NCI-H2107 (cell line): Measurements from ENCODE around the gene BLID.

Experiments used
- DNase-seq: peaks from one replicate; lab custom pipeline; 2025; lab: John Stamatoyannopoulos, UW

BLID gene, protein sequence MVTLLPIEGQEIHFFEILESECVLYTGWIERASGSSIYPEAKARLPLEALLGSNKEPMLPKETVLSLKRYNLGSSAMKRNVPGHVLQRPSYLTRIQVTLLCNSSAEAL

DNA sequence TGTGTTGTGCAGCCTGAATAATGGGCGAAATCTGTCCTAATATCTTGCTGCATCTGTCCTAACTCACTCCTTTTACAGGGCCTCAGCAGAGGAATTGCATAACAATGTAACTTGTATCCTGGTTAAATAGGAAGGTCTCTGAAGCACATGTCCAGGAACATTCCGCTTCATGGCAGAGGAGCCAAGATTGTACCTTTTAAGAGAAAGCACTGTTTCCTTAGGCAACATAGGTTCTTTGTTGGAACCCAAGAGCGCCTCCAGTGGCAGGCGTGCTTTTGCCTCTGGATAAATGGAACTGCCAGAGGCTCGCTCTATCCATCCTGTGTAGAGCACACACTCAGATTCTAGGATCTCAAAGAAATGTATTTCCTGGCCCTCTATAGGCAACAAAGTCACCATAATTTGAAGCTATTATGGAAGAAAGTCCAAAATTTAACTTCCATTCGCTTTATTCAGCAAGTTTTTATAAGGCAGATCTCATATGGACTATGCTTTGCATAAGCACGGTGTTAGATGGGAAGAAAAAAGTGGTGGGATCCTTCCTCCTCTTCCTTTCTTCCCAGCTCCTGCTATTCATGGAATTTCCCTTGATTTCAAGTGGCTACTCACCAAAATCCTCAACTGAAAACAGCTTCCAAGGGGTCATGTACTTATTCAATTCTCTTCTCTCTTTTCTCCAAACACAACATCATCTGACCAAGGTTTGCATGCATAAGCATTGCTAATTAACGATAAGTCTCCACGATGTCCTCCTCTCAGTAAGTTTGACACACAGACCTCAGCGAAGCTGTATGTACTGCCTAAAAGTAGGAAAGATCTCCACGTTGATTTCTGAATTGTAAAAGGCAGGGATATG is at the start of gene BLID:
TSS of gene BLID (minus strand) at position 692 of the 856 bp plus-strand sequence. CDS start at position 399, 293 bp downstream.
- DNase-seq: no peak

DNA sequence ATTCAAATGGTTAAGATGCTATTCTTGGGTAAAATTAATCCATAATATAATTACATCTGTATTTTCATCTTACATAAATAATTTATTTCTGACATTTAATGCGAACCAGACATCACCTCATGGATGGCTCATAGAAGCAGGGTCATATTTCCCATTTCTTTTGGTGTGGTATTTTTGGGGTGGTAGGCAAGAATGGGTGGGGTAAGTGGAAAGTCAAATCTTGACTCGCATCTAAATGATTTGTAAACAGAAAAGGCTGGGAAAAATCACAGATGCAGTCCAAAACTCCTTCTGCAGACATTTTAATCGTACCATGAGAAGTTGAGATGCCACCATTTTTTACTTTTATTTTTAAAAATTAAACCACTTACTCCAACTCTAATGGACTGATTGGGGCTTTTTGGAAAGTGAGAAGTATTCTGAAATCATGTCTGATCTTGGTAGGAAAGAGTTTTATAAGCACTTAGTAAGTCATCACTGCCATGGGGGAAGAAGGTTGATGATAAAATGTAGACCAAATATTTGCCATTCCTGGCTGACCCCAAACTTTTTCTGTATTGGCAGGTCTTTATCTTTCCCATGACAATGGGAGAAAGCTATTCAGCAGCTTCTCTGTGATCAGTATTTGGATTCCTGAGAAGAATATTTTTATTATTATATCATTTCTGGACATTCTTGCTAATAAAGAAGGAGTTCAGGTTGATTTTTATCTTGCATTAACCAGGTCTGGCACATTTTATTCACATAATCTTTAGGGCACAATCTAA is 47.2 kb upstream of the BLID start:
- DNase-seq: no peak

DNA sequence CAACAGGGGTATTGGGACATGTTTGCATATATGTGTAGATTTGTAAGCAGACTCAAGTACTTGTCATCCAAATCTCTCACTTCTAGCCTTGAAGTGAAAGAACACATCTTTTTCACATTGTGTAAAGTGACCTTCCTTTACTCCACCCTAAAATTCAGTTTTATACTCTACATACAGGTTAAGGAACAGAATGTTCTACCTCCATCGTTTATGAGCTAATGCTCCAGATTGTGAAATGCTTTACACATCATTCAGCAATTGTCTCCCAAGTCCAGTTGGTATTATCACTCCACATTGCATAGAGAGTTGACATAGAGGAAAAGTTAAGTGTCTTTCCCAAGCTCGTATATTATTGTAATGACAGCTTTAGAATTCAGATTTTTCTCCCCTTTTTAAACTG is 46.1 kb upstream of the BLID start:
- DNase-seq: no peak

DNA sequence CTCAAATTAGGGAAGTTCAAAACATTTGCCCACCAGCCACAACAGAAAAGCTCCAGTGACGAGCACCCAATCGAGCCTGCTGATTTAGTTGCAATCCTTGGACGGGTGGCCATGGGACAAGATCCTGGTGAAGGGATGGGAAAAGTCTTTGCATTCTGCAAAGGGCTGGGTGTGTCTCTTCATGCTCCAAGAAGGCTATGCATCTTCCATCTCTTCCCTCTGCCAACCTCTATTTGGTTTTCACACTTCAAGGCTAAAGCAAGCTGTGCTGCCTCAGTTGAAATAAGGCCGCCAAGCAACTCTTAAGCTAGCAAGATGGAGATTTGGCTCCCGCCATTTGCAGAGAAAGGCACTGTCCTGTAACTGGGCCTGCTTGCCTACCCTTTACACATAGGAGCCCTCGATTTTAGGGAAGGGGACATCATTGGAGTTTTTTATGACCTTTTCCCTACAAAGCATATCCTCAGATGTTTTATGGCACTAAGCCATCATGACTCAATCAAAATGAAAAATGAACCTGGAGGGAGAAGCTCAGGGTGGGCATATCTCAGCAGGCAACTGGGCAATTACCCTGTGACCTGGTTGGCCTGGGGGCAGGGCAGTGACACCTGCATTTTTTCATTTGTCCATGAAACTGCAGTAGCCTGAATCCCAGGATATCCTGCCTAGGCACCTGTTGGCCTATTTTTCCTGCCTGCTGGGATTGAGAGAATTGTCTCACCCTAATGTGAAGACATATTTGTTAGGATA is 45.0 kb upstream of the BLID start:
- DNase-seq: no peak

DNA sequence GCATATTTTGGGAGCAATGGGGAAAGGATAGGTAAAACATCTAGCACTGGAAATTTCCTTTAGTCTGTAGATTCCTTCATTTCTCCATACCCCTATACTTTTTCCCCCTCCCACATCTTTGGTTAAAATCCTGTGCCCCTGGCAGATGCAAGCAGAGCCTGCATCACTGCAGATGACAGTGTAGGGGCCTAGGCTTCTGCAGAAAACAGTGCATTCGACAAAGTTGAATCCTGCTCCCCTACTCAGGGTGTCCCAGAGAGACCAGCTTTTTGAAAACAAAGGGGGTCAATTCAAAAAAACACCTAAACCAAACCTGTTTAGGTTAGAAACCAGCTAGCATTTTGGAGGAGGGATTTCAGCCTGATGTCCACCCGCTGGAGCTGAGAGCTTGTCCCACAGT is 43.8 kb upstream of the BLID start:
- DNase-seq: no peak

DNA sequence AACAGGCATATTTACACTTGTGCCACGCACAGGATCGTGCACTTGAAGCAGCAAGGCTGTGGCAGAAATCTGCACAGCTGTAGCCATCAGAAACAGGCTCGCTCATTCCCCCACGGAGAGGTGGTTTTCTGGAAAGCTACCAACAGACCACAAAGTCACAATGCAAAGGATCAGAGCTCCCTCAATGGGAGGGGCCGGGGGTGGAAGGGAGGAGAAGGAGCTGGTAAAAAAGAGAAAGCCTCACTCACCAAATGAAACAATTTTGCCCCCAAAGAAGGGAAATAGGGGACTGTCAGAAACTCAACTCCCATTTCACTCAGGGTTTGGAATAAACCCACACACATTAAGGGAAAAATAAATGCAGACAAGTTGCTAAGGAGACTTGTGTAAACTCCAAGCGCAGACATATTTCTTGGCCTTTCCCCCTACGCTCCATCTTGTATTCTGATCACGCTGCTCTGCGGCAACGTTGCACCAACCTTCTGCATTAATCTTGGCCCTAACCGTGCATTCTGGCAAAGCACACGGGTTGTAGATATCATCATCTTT is 43.2 kb upstream of the BLID start:
- no peak for DNase-seq

DNA sequence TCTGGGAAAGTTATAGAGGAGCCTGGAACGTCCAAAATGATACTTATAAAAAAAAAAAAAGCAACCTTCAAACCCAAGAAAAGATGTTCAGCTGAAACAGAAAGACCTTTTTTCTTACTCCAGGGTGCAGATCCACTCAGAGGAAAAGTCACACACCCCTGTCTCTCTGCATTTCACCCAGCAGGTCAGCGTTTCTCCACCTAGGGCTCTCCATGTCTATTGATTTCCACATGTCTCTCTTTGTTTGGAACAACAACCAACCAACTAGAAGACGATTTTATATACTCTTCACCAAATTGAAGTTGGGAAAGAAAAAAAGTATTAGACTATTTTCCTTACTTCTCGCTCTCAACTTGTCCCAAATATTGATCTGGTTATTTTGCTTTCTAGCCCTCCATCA is 42.2 kb upstream of the BLID start:
- no peak for DNase-seq

DNA sequence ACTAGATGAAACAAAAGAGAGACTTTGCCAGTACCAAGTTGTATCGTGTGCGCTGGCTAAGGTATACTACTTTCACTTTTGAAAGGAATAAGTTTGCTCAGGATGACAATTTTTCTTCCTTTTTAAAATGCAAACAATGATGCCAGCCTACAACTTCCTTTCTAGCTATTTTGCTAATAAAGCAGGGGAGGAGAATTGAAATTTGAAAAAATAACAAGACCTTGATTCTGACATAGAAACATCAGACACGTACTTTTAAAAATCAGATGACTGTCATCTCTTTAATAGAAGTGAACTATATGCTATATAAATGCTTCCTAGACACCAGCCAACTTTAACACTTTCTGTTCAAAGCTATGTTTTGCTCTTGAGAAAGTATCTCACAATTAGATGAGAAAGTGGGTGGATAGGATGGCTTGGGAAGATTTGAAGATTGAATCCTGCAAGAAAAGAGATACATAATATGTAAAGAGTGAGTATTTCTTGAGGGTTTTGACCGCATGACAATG is 41.7 kb upstream of the BLID start:
- no peak for DNase-seq

DNA sequence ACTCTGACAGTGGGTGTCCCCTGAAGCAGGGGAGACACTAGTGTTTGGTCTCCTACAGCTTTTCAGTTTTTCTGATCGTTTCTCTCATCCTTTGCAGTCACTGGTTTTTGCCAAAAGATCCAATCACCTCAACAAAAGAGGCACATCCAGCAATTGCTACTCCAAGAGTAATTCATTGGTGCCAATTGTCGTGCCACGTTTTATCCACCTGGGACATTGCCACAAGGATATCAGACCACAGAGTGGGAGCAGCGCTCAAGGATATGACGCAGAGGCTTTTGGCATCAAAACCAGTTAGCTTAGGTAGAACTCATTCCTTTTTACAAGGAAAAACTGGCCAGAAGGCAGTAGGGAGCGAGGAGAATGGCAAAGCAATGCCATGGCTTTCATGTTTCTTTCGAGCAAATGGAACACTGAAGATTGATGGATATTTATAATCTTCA is 40.9 kb upstream of the BLID start:
- DNase-seq: peak; percentile 2

DNA sequence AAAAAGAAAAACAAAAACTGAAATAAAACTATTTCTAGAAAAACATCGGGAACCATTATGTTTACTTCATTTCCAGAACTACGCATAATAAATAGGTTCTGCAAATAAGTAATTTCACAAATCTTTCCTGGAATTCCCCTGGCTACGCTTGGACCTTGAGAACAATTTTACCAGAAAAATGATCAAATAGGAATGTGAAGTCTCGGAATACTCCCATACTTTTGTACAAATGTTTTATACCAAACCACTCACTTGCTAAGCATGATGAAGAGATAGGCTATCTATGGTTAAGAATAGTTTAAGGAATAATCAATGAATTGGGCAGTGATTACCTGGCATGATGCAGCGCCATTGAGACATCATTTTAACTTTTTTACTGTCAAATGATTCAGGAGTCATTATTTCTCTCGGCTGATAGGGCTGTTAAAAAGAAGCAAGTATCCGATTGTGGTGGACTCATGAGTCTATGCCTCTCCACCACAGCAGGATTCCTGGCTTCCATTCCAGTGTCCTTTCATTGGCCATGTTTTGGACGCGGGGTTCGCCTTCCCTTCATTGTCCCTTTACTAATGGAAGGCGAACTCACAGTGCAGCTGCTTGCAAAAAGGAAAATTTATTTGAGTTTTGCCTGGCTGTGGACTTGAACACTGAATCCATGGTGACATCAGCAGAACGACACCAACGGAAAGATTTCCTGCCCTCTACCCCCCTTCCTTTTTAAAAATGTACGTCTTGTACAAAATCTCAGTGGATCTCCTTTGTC is 39.9 kb upstream of the BLID start:
- DNase-seq: no peak

DNA sequence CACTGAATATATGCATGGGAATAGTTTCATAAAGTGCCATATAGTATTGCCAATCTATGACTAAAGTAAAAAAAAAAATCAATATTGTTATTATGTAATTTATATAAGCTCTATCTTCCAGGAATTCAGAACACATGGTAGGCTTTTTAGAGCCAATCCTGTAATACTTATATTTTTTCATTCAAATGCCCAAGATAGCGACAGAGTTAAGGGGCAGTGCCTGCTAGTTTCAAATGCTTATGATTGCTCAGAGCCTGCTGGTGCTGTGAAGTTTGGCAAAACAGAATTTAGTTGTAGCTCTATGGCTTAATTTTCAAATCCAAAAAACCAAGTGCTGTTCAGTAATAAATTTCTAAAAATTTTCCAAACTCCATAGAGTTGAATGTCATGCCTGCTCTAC is 39.0 kb upstream of the BLID start:
- DNase-seq: no peak

DNA sequence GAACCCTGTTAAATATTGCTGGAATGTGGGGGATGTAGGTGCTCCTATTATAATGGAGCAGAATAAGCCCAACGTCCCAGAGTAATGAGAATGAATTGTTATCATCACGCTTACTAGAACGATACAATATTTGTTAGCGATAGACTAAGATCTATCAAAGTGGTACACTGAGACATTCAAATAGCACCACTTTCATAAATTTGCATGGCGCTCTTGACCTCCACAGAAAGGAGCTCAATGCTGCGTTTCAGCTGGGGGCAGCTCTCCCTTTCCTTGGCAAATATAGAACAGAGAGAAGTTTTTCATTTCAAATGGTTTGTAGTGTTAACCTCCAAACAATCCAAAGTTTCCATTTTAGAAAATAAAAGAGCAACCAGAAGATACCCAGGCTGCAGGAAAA is 38.2 kb upstream of the BLID start:
- no peak for DNase-seq

DNA sequence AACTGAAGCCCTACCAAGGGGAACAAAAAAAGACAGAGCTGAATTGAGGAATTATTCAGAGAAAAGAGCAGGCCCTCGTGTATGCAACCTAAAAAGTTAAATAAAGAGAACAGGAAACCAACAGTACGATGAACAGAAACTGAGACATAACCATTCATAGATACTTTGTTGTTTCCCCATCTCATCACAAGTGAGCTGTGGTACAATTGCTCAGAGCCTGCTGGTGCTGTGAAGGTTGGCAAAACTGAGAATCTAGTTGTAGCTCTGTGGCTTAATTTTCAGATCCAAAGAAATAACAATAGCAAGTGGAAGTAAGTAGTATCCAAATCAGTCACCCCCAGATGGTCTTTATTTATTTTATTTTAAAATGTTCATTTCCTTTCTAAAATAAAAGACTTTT is 37.7 kb upstream of the BLID start:
- DNase-seq: no peak

DNA sequence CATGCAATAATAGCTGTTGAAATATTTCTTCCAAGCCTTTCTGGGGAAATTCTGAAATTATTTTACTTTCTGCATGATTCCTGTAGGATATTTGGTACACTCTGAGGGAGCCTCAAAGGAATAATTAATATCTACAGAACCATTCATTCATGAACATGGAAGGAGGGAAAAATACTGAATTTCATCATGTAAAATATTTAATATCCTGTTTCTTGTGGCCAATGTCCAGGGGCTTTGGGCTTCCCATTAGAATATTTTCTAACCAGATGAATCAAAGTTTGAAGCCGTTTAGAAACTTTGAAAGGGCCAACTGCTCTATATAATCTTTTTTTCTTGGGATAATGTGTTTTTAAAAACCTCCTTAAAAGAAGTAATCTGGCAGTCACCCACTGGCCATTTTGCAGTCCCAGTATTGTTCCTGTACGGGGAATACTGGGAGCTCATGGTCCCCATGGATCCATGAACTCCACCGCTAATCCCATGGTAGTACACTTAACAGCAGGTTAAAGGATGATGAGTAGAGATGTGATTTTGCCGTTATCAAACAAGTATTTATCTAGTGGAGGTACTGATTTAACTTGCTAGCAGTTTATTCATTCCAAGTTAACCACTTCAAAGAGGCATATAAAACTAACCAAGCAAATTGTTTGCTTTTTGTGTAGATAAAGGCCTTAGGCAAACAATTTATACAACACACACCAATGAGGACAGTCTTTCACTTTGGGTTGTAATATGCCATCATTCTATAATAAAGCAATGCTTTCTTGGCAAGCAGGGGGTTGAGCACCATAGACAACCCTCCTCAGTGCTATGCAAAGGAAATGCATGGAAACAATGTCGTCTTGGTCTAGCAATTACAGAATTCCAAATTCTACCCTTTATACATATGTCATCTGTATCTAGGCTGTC is 34.5 kb upstream of the BLID start:
- no peak for DNase-seq

DNA sequence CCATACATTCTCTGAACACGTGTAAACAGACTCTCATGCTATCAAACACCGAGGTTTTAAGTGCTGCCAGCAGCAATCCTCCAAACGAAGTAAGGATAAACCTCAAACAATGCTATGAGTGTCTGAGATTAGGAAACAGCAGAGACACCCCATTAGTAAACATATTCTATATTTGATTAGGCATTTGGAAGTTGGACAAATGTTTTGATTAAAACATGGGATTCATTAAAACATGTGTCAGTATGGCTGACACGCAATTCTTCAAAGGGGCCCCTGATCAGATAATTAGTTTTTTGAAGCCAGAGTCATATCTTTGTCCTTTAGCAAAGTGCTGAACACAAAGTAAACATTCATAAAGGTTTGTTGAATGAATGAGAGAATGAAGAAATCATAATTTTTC is 33.2 kb upstream of the BLID start:
- no peak for DNase-seq

DNA sequence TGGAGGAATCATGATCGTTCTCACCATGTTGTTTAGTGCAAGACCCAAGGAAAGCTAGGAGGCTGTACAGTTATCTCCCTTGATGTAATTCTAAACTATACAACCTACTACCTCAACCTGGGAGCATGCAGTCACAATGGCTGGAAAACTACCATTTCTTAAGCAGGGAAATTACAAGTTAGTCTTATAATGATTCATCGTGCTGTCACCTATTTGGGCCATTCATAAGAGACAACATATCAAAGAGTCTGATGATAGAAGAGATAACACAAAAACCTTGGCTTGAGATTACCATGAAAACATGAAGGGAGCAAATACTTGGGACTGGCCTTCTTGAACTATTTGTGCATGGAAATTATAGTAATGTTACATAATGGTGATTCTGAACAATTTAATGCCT is 30.5 kb upstream of the BLID start:
- DNase-seq: no peak

DNA sequence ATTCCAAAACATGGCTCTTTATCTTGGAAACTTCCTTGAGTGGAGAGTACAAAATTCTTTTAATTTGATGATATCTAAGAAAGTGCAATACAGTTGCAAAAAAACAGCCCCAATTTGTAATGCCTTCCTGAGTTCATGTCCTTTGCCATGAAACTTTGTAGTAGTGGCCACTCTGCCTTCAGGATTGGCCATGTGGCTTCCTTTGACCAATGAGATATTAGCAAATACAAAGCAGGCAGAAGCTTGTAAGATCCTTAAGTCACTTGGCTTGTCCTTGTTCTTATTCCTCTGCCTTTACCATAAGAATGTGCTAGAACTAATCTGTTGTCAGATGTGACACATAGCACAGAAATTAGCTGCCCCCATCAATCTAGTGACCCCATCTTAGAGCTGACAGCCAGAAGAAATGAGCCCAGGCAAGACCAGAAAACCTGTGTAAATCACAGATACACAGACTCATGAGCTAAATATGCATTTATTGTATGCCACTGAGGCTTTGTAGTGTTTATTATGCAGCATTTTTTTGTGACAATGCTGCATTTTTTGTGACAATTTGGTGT is 29.8 kb upstream of the BLID start:
- DNase-seq: no peak

DNA sequence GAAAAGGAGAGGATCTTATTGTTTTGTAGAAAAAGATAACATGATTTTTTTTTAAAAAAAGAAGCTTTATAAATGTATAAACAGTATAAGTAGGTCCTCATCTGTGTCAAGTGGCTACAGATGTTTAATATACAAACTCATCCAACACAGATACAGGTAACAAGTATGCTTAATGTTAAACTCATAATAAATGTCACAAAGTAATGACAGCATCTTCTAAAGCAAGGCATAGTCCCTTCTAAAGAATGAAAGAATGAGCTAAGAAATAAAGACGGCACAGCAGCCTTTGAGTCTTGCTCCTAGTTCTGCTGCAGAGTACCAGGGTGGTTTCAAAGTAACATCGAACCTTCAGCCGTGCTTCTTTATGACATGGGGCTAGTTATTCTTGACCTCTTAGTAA is 28.7 kb upstream of the BLID start:
- no peak for DNase-seq

DNA sequence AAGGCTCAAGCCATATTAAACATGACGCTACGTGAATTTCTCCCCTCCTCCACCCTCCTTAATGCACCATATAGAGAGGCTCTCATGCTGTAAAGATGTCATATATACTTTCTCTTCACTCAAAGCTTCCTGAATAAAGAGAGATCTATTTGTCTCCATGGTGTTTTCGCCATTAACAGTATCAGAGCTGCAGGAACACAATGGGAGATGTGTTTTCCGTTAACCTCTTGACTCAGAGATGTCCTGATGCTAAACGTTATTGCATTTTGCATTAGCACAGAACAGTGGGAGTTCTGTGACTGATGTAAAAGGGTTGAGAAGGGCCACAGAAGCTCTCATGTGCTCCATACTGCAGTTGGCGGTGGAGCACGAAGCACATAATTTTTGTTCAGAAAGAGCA is 25.7 kb upstream of the BLID start:
- DNase-seq: no peak

DNA sequence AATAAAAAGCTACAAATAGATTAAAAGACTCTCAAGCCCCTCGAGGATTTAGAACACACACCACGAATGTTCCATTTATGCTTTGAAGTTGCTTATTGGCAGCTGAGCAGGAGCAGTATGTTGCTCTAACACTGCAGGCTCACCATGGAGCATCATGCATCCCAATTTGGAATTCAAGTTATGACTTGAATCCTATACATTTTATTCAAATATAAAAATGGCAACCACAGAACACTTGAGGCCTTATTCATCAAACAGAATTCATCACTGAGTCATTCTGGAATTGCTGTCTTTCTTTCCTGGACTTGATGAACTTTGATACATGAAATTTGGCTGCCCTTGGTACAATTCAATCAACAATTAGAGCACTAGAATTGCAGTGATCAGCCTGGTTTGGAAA is 24.5 kb upstream of the BLID start:
- DNase-seq: no peak
